ENCODE results near the gene BMP7. TPM values are rescaled to one million over a fixed set of nuclear protein-coding genes. Genes with fewer than 3 reads are reported as not detected.
A peak's percentile ranks its signal among the peaks of the same experiment; 100 is the strongest.

BMP7 gene
- polyA plus RNA-seq, 2 donors: 17.6 to 28.7 TPM

DNA sequence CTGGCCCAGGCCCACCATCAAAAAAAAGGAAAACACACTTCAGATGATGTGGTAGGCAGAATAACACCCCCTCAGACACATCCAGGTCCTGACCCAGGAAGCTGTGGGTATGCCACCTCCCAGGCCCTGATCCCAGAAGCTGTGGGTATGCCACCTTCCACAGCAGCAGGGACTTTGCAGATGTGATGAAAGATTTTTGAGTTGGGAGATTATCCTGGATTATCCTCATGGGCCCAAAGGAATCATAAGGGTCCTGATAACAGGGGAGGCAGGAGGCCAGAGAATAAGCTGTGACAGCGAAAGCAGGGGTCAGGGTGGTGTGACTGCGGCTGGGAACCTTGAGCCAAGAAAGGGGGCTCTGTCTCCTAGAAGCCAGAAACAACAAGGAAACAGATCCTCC is 55.0 kb downstream of the BMP7 start:
- WGBS, 2 donors: 97% methylated on average over 2 of the region's 2 CpGs
- Histone ChIP-seq H3K4me1 (ENCODE audit: control insufficient read depth in 2 of 2, insufficient read depth in 2 of 2, low read length in 1 of 2) (peaks cover 3 to 7% of the 10 kb centered on the region in 2 donors), H3K27ac (ENCODE audit: low read depth in 2 of 2, low read length in 1 of 2) (no peak overlapping the region), H3K9me3 (ENCODE audit: control insufficient read depth in 2 of 2, insufficient read depth in 1 of 2, low read depth in 1 of 2, low read length in 1 of 2) (peaks cover 0 to 4% of the 10 kb centered on the region in 2 donors), H3K27me3 (ENCODE audit: control insufficient read depth in 1 of 2, insufficient read depth in 2 of 2, low read length in 2 of 2) (no peaks in the 10 kb centered on the region), H3K4me3 (ENCODE audit: low read depth in 1 of 2, low read length in 2 of 2) (no peak overlapping the region), H3K36me3 (ENCODE audit: control insufficient read depth in 2 of 2, insufficient read depth in 2 of 2, low read length in 1 of 2) (peaks cover 0 to 7% of the 10 kb centered on the region in 2 donors)

DNA sequence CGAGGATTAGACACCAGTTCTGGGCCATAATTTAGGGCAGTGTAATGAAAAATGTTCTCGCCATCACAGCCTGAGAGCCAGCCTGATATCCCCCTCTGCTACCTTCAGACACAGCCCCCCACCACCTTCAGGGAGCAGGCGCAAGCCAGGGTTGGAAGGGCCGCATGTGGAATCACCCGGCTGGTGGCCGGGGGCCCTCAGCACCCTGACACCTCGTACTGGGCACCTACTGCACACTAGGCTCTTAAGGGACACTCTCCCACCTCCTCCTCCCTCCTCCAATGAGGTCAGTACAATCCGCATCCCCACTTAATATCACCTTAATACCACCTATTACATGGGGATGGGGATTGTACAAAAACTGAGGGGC is 55.5 kb downstream of the BMP7 start:
- Histone ChIP-seq H3K9me3 (ENCODE audit: control insufficient read depth in 2 of 2, insufficient read depth in 1 of 2, low read depth in 1 of 2, low read length in 1 of 2) (peaks cover 0 to 4% of the 10 kb centered on the region in 2 donors), H3K36me3 (ENCODE audit: control insufficient read depth in 2 of 2, insufficient read depth in 2 of 2, low read length in 1 of 2) (peaks cover 0 to 5% of the 10 kb centered on the region in 2 donors), H3K4me3 (ENCODE audit: low read depth in 1 of 2, low read length in 2 of 2) (no peak overlapping the region), H3K27me3 (ENCODE audit: control insufficient read depth in 1 of 2, insufficient read depth in 2 of 2, low read length in 2 of 2) (no peaks in the 10 kb centered on the region), H3K27ac (ENCODE audit: low read depth in 2 of 2, low read length in 1 of 2) (no peak overlapping the region), H3K4me1 (ENCODE audit: control insufficient read depth in 2 of 2, insufficient read depth in 2 of 2, low read length in 1 of 2) (peaks cover 3 to 9% of the 10 kb centered on the region in 2 donors)
- 92 to 94% methylated on average over 8 of the region's 8 CpGs for WGBS, 2 donors

DNA sequence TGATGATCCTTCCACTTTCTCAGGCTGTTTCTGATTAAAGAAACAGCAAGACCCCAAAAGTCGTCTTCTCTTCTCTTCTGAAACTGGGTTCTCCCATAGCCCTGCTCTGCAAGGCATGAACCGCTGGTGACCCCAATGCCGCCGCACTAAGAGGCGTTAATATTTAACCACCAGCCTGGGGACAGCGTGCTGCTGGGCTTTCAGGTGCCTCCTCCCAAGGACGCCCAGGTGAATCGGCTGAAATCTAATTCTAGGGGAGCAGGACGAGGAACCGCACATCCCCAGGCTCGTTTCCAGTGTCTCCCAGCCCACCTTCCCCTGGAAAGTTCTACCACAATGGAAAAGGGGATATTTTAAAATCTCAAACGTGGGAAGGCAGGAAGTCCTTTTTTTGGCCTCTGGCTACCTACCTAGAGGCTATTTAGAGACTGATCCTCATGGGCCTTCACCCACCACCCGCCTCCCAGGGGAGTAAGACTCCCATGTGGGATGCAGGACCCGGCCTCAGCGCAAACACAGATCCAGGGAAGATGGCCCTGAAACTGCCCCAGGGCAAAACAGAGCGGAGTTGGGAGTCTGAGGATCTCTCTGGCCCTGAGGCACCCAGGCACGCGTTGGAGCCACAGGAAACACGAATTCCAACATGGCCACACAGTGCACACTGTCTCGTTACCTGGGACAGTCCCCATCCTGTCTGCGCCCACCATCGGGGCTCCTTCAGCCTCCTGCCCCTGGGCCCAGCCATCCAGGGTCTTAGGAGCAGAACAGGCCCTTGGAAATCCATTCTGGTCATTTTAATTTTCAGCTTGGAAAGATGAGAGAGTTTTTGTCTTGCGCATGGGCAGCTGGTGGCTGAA is 56.2 kb downstream of the BMP7 start:
- 72 to 81% methylated on average over 23 of the region's 23 CpGs for WGBS, 2 donors
- H3K36me3 ChIP-seq (ENCODE audit: control insufficient read depth in 2 of 2, insufficient read depth in 2 of 2, low read length in 1 of 2): peaks cover 0 to 5% of the 10 kb centered on the region in 2 donors
- peaks cover 0 to 4% of the 10 kb centered on the region in 2 donors for H3K9me3 ChIP-seq (ENCODE audit: control insufficient read depth in 2 of 2, insufficient read depth in 1 of 2, low read depth in 1 of 2, low read length in 1 of 2)
- no peaks in the 10 kb centered on the region for H3K27me3 ChIP-seq (ENCODE audit: control insufficient read depth in 1 of 2, insufficient read depth in 2 of 2, low read length in 2 of 2)
- H3K27ac ChIP-seq (ENCODE audit: low read depth in 2 of 2, low read length in 1 of 2): no peak overlapping the region
- peaks cover 3 to 12% of the 10 kb centered on the region in 2 donors for H3K4me1 ChIP-seq (ENCODE audit: control insufficient read depth in 2 of 2, insufficient read depth in 2 of 2, low read length in 1 of 2)
- no peak overlapping the region for H3K4me3 ChIP-seq (ENCODE audit: low read depth in 1 of 2, low read length in 2 of 2)

DNA sequence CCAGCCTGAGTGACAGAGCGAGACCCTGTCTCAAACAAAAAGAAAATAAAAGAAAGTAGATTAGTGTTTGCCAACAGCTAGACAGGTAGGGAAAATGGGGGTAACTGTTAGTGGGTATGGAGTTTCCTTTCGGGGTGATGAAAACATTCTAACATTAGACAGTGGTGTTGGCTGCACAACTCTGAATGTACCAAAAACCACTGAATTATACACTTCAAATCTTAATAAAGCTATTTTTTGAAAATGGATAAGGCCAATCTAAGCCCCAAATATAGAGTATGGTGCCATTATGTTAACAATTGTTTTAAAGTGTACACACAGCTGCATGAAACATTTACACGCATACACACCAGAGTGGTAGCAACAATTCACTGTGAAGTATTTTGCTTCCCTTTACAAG is 57.0 kb downstream of the BMP7 start:
- no peak overlapping the region for H3K4me3 ChIP-seq (ENCODE audit: low read depth in 1 of 2, low read length in 2 of 2)

DNA sequence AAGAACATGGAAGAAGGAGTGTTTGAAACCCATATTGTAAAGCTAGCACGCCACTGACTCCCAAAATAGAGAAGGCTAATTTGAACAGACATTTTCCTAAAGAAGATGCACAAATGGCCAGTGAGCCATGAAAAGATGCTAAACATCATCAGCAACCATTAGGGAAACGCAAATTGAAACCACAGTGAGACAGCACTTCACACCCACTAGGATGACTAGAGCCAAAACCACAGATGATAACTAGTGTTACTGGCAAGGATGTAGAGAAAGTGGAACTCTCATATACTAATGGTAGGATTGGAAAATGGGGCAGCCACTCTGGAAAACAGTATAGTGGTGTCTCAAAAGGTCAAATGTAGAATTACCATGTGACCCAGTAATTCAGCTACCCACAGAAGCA is 58.2 kb downstream of the BMP7 start:
- WGBS, 2 donors: 77 to 78% methylated on average over 2 of the region's 2 CpGs

More for the DNA sequence above, 57.0 kb downstream of the BMP7 start:
- no peaks in the 10 kb centered on the region for H3K27me3 ChIP-seq (ENCODE audit: control insufficient read depth in 1 of 2, insufficient read depth in 2 of 2, low read length in 2 of 2)
- peaks cover 0 to 4% of the 10 kb centered on the region in 2 donors for H3K36me3 ChIP-seq (ENCODE audit: control insufficient read depth in 2 of 2, insufficient read depth in 2 of 2, low read length in 1 of 2)
- peaks cover 3 to 12% of the 10 kb centered on the region in 2 donors for H3K4me1 ChIP-seq (ENCODE audit: control insufficient read depth in 2 of 2, insufficient read depth in 2 of 2, low read length in 1 of 2)
- 88 to 95% methylated on average over 3 of the region's 3 CpGs for WGBS, 2 donors
- peaks cover 0 to 2% of the 10 kb centered on the region in 2 donors for H3K9me3 ChIP-seq (ENCODE audit: control insufficient read depth in 2 of 2, insufficient read depth in 1 of 2, low read depth in 1 of 2, low read length in 1 of 2)
- no peak overlapping the region for H3K27ac ChIP-seq (ENCODE audit: low read depth in 2 of 2, low read length in 1 of 2)

DNA sequence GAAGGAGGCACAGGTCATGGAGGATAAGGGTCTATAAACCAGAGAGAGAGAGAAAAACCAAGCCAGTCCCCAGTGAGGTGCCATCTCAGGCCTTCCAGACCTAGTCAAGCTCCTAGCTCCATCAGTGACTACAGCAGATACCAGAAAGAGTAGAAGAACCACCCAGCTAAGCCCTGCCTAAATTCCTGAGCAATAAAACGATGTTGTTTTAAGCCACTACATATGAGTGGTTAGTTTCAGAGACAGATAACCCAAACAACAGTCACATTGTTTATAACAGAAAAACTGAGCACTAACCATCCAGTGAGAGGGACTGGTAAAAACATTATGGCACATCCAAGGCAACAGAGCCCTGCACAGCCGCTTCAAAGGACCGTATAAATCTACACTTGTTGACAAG is 59.2 kb downstream of the BMP7 start:
- Histone ChIP-seq H3K36me3 (ENCODE audit: control insufficient read depth in 2 of 2, insufficient read depth in 2 of 2, low read length in 1 of 2) (peaks cover 0 to 3% of the 10 kb centered on the region in 2 donors), H3K27me3 (ENCODE audit: control insufficient read depth in 1 of 2, insufficient read depth in 2 of 2, low read length in 2 of 2) (no peaks in the 10 kb centered on the region), H3K27ac (ENCODE audit: low read depth in 2 of 2, low read length in 1 of 2) (no peak overlapping the region), H3K9me3 (ENCODE audit: control insufficient read depth in 2 of 2, insufficient read depth in 1 of 2, low read depth in 1 of 2, low read length in 1 of 2) (peaks cover 0 to 2% of the 10 kb centered on the region in 2 donors), H3K4me3 (ENCODE audit: low read depth in 1 of 2, low read length in 2 of 2) (no peak overlapping the region), H3K4me1 (ENCODE audit: control insufficient read depth in 2 of 2, insufficient read depth in 2 of 2, low read length in 1 of 2) (peaks cover 2 to 10% of the 10 kb centered on the region in 2 donors)
- 86 to 87% methylated on average over 3 of the region's 3 CpGs for WGBS, 2 donors

More for the DNA sequence above, 58.2 kb downstream of the BMP7 start:
- Histone ChIP-seq H3K4me3 (ENCODE audit: low read depth in 1 of 2, low read length in 2 of 2) (no peak overlapping the region), H3K27ac (ENCODE audit: low read depth in 2 of 2, low read length in 1 of 2) (no peak overlapping the region), H3K4me1 (ENCODE audit: control insufficient read depth in 2 of 2, insufficient read depth in 2 of 2, low read length in 1 of 2) (peaks cover 3 to 12% of the 10 kb centered on the region in 2 donors), H3K27me3 (ENCODE audit: control insufficient read depth in 1 of 2, insufficient read depth in 2 of 2, low read length in 2 of 2) (no peaks in the 10 kb centered on the region), H3K36me3 (ENCODE audit: control insufficient read depth in 2 of 2, insufficient read depth in 2 of 2, low read length in 1 of 2) (peaks cover 0 to 3% of the 10 kb centered on the region in 2 donors), H3K9me3 (ENCODE audit: control insufficient read depth in 2 of 2, insufficient read depth in 1 of 2, low read depth in 1 of 2, low read length in 1 of 2) (peaks cover 0 to 2% of the 10 kb centered on the region in 2 donors)

DNA sequence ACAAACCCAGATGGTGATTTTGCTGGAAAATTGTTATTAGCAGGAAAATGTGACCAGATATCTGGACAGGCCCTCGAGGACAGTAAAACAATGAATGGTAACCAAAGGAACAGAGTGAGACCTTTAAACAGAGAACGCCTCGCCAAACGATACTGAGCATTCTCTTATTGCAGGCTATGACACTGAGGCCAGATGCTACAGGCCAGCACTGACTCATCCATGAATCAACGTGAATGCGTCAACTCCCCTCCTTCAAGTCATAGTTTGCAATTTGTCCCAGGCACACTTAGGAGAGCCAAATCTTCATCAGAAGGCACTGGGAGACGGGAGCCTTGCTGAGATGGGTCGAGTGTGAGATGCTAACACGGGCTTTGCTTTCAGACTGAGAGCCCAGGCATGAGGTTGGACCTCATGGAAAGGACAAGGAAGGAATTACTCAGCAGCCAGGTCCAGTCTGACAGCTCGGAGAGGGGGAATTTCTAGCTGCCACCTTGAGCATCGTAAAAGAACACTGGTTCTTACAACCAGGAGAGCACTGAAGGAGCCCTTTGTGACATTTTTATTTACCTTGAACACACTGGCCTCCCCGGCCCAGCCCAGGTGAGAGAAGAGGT is 60.7 kb downstream of the BMP7 start:
- Histone ChIP-seq H3K4me3 (ENCODE audit: low read depth in 1 of 2, low read length in 2 of 2) (no peak overlapping the region), H3K27ac (ENCODE audit: low read depth in 2 of 2, low read length in 1 of 2) (peak overlapping the region; percentile 20 to 34), H3K27me3 (ENCODE audit: control insufficient read depth in 1 of 2, insufficient read depth in 2 of 2, low read length in 2 of 2) (no peaks in the 10 kb centered on the region), H3K9me3 (ENCODE audit: control insufficient read depth in 2 of 2, insufficient read depth in 1 of 2, low read depth in 1 of 2, low read length in 1 of 2) (peaks cover 0 to 2% of the 10 kb centered on the region in 2 donors), H3K36me3 (ENCODE audit: control insufficient read depth in 2 of 2, insufficient read depth in 2 of 2, low read length in 1 of 2) (peaks cover 0 to 3% of the 10 kb centered on the region in 2 donors), H3K4me1 (ENCODE audit: control insufficient read depth in 2 of 2, insufficient read depth in 2 of 2, low read length in 1 of 2) (peaks cover 0 to 5% of the 10 kb centered on the region in 2 donors)
- 47 to 53% methylated on average over 12 of the region's 12 CpGs for WGBS, 2 donors

DNA sequence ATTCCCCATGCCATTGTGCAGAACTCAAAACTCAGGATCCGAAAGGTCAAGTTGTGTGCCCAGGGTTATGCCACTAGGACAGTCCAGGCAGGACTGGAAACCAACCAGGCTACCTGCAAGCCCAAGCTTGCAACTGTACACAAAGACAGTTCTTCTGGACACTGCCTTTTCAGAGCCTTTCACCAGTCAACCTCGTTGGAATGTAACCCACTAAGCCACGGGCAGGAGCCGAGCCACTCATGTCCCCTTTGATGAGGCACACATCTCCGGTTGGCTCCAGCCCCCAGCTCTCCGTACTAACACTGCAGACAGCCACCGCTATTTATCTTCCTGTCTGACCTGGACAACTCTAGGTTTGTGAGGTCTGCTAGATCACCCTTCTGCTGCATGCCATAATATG is 62.5 kb downstream of the BMP7 start:
- 69 to 77% methylated on average over 7 of the region's 7 CpGs for WGBS, 2 donors
- H3K4me1 ChIP-seq (ENCODE audit: control insufficient read depth in 2 of 2, insufficient read depth in 2 of 2, low read length in 1 of 2): peaks cover 0 to 8% of the 10 kb centered on the region in 2 donors
- H3K9me3 ChIP-seq (ENCODE audit: control insufficient read depth in 2 of 2, insufficient read depth in 1 of 2, low read depth in 1 of 2, low read length in 1 of 2): peaks cover 0 to 2% of the 10 kb centered on the region in 2 donors
- peaks cover 0 to 3% of the 10 kb centered on the region in 2 donors for H3K36me3 ChIP-seq (ENCODE audit: control insufficient read depth in 2 of 2, insufficient read depth in 2 of 2, low read length in 1 of 2)
- no peak overlapping the region for H3K27ac ChIP-seq (ENCODE audit: low read depth in 2 of 2, low read length in 1 of 2)
- no peak overlapping the region for H3K4me3 ChIP-seq (ENCODE audit: low read depth in 1 of 2, low read length in 2 of 2)
- no peaks in the 10 kb centered on the region for H3K27me3 ChIP-seq (ENCODE audit: control insufficient read depth in 1 of 2, insufficient read depth in 2 of 2, low read length in 2 of 2)

DNA sequence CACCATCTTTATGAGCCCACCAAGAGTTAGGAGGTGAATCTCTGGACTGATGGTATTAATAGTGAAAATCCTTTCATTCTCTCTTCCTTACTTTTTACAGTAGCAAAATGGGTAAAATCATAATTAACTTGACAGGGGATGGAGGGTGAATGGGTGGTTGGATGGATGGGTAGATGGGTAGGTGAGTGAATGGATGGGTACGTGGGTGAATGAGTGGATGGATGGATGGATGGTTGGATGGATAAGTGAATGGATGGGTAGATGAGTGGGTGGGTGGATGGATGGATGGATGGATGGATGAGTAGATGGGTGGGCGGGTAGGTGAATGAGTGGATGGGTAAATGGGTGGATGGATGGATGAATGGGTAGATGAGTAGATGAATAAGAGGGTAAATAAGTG is 63.2 kb downstream of the BMP7 start:
- H3K4me3 ChIP-seq (ENCODE audit: low read depth in 1 of 2, low read length in 2 of 2): no peak overlapping the region
- H3K9me3 ChIP-seq (ENCODE audit: control insufficient read depth in 2 of 2, insufficient read depth in 1 of 2, low read depth in 1 of 2, low read length in 1 of 2): peaks cover 0 to 2% of the 10 kb centered on the region in 2 donors
- H3K27ac ChIP-seq (ENCODE audit: low read depth in 2 of 2, low read length in 1 of 2): no peak overlapping the region
- WGBS, 2 donors: 87 to 89% methylated on average over 2 of the region's 2 CpGs
- peaks cover 0 to 3% of the 10 kb centered on the region in 2 donors for H3K36me3 ChIP-seq (ENCODE audit: control insufficient read depth in 2 of 2, insufficient read depth in 2 of 2, low read length in 1 of 2)
- H3K4me1 ChIP-seq (ENCODE audit: control insufficient read depth in 2 of 2, insufficient read depth in 2 of 2, low read length in 1 of 2): peaks cover 0 to 8% of the 10 kb centered on the region in 2 donors
- H3K27me3 ChIP-seq (ENCODE audit: control insufficient read depth in 1 of 2, insufficient read depth in 2 of 2, low read length in 2 of 2): no peaks in the 10 kb centered on the region

All from esophagus (tissue), 2 donors.